Measurements from ENCODE around the gene HAUS7.
"Not testable (repeated sequence)": the region's sequence is repeated elsewhere in the genome, so short reads cannot be mapped to it uniquely, and the experiment has no call there.

Gene HAUS7

GRCh38 chrX:153407736-153408135, 62.6 kb downstream of the HAUS7 start:
- no peak for DNase-seq

GRCh38 chrX:153406903-153407302, 63.5 kb downstream of the HAUS7 start:
- DNase-seq: no peak

DNA sequence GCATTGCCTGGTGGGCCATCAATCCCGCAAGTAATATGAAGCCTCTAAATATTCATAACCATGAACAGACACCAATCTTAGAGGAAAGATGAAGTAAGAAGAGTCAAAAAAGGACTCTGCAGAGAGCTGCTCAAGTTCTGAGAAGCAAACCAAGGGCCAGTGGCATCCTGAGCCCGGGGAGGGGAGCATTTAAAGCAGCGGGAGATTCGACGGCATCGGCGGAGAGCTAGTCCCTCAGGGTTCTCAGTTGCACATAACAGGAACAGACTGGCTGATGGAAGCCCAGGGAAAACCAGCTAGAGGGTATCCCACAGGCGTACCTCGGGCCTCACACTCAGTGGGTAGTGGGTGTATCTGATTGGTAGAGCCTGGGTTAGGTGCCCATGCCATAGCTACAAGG, 64.4 kb downstream of the HAUS7 start:
- DNase-seq: no peak

DNA sequence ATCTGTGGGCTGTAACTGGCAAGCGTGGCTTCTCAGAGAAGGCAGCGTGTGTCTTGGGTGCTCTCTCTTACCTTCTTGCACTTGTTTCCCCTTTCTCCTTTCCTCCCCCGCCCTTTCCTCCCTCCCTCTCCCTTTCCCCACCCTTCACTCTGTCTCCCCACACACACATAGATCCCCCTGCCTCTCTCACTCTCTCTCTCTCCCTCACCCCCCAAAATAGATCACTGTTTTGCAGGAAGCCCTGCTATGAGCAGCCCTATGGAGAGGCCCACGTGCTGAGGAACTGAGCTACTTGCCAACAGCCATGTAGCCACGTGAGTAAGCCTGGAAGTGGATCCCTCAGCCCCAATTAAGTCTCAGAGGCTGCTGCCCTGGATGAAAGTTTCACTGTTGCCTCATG, 65.0 kb downstream of the HAUS7 start:
- no peak for DNase-seq

- not testable (repeated sequence) for DNase-seq
These were observed 66.0 kb downstream of the HAUS7 start for GRCh38 chrX:153404333-153404732.

DNA sequence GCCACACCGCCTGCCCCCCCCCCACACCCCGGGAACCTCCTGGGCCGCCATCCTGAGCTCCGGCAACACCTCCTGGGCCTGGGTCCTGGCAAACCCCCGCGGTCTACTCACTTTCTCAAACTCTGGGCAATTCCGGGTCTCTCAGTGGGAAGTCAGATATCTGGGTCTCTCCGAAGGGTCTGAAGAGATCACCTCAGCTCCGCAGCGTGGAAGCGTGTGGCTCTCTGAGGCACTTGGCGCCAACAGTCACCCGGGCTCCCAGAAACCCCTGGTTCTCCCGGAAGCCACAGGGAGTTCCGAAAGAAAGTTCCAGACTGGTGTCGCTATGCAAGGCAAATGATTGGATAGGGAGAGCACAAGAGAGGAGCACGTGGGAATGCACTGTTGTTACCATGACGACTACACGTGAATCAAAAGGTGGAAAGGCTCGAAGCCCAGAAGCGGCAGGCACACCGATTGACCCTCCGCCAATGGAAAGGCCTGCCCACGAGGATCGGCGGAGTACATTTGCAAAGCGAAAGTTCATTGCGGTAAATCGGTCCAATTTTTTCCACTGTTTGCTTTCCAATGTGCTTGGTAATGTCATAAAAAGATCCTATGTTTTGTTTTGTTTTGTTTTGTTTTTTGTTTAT, 69.1 kb downstream of the HAUS7 start, which contains the start of gene PNMA6E:
Gene PNMA6E (minus strand): TSS at position 218 of the 632 bp plus-strand sequence. CDS start 2,501 bp downstream, outside the sequence.
- no peak for DNase-seq

- no peak for DNase-seq
These were observed 69.9 kb downstream of the HAUS7 start for GRCh38 chrX:153400146-153401132.

GRCh38 chrX:153398275-153398960, 72.0 kb downstream of the HAUS7 start:
- DNase-seq: no peak

All from midbrain (tissue), 1 donor.